ENCODE results near the gene PIH1D1.

PIH1D1 gene

GRCh38 chr19:49432141-49433073 is 19.2 kb downstream of the PIH1D1 start:
- DNase-seq = peak; percentile 20

- peak; percentile 21 for DNase-seq
These were observed 20.3 kb downstream of the PIH1D1 start for GRCh38 chr19:49431330-49431749.

GRCh38 chr19:49430678-49431329 is 20.8 kb downstream of the PIH1D1 start:
- DNase-seq = peak; percentile 32

GRCh38 chr19:49430172-49430677 is 21.4 kb downstream of the PIH1D1 start:
- no peak for DNase-seq

GRCh38 chr19:49428547-49429451 is 22.8 kb downstream of the PIH1D1 start:
- DNase-seq = no peak

GRCh38 chr19:49427855-49428546 is 23.6 kb downstream of the PIH1D1 start:
- DNase-seq = peak; percentile 31

- no peak for DNase-seq
These were observed 24.3 kb downstream of the PIH1D1 start for GRCh38 chr19:49427339-49427738.

- peak; percentile 39 for DNase-seq
These were observed 25.6 kb downstream of the PIH1D1 start for GRCh38 chr19:49425922-49426592.

GRCh38 chr19:49425178-49425577 is 26.4 kb downstream of the PIH1D1 start, which contains the start of gene GFY:
Gene GFY (plus strand): TSS chr19:49425388. CDS start chr19:49426431, 1,043 bp downstream.
- DNase-seq = no peak

- DNase-seq = no peak
These were observed 27.7 kb downstream of the PIH1D1 start for GRCh38 chr19:49423985-49424303.

- DNase-seq = no peak
These were observed 28.3 kb downstream of the PIH1D1 start, which contains the start of gene PTH2 for GRCh38 chr19:49423071-49423984. Gene PTH2 (minus strand): TSS chr19:49423441. CDS start chr19:49423339, 102 bp downstream.

- DNase-seq = peak; percentile 58
These were observed 29.1 kb downstream of the PIH1D1 start for GRCh38 chr19:49422407-49423070.

GRCh38 chr19:49421878-49422202 is 29.8 kb downstream of the PIH1D1 start:
- no peak for DNase-seq

GRCh38 chr19:49421039-49421877 is 30.4 kb downstream of the PIH1D1 start:
- DNase-seq = peak; percentile 43

GRCh38 chr19:49420227-49420626 is 31.4 kb downstream of the PIH1D1 start:
- DNase-seq = no peak

- no peak for DNase-seq
These were observed 32.4 kb downstream of the PIH1D1 start for GRCh38 chr19:49419173-49419572.

- DNase-seq = no peak
These were observed 33.1 kb downstream of the PIH1D1 start for GRCh38 chr19:49418511-49418910.

GRCh38 chr19:49417088-49417487 is 34.5 kb downstream of the PIH1D1 start:
- DNase-seq = no peak

GRCh38 chr19:49415810-49416200 is 35.8 kb downstream of the PIH1D1 start:
- DNase-seq = no peak
